K562 (cell line): Measurements from ENCODE around the gene METTL15. TPM values are rescaled to one million over a fixed set of nuclear protein-coding genes. Genes with fewer than 3 reads are reported as not detected.
A peak's percentile ranks its signal among the peaks of the same experiment; 100 is the strongest.

Experiments
- ATF6 ChIP-seq: sonication (generic); formaldehyde crosslinking; IDR thresholded peaks from 2 replicates; pipeline ENCODE4 v1.4.0; 2020; ENCODE audit warnings: mild to moderate bottlenecking, missing genetic modification reagents
- CAMTA2 ChIP-seq: fragments of 250-450 bp; sonication (Bioruptor Pico); conservative IDR thresholded peaks from 2 replicates; pipeline ENCODE4 v1.5.1; 2022
- GATAD2B ChIP-seq: fragments of 450-650 bp; IDR thresholded peaks from 2 replicates; pipeline ENCODE4 v1.6.1; 2017; ENCODE audit warnings: mild to moderate bottlenecking, borderline replicate concordance
- POU5F1 ChIP-seq: fragments of 150-350 bp; IDR thresholded peaks from 2 replicates; pipeline ENCODE4 v1.6.1; 2014; ENCODE audit warnings: borderline replicate concordance, low read length, low read depth, mild to moderate bottlenecking; ENCODE audit not compliant: partially characterized antibody
- SLC30A9 ChIP-seq: fragments of 250-450 bp; sonication (Bioruptor Pico); IDR thresholded peaks from 2 replicates; pipeline ENCODE4 v1.8.0; 2022; ENCODE audit warnings: mild to moderate bottlenecking, moderate library complexity
- SPI1 ChIP-seq: IDR thresholded peaks from 2 replicates; pipeline ENCODE4 v1.6.1; 2011; ENCODE audit warnings: low read depth, low read length, control low read depth, borderline replicate concordance
- TAF7 ChIP-seq: fragments of 450-650 bp; IDR thresholded peaks from 2 replicates; pipeline ENCODE4 v1.6.1; 2016; ENCODE audit warnings: missing genetic modification characterization, missing compliant biosample characterization
- ZBTB40 ChIP-seq, 2 experiments: fragments of 450-650 bp in 1 of 2; sonication (generic) in 1 of 2; formaldehyde crosslinking in 1 of 2; IDR thresholded peaks; 2 replicates each; pipeline versions ENCODE4 v1.7.1 to v1.9.0; 2016 to 2022; ENCODE audit warnings: inconsistent platforms in 1 of 2, mild to moderate bottlenecking in 1 of 2, missing genetic modification reagents in 1 of 2
- ZNF175 ChIP-seq: fragments of 200-800 bp; sonication (Bioruptor generic); IDR thresholded peaks from 2 replicates; pipeline ENCODE4 v1.6.1; 2016; ENCODE audit warnings: low read depth, mild to moderate bottlenecking, missing genetic modification characterization, missing compliant biosample characterization
- polyA plus RNA-seq, 8 experiments: library from polyadenylated mRNA; depleted of rRNA in 4 of 8; stranded (reverse) in 5 of 8; unstranded in 3 of 8; fragments of >200 nt; fragmentation: Nextera tagmentation in 2 of 8; fragmentation: Illumina TruSeq in 1 of 8; extraction: Ambion mirVana in 2 of 8; extraction: Trizol in 1 of 8; gene quantifications; 2 replicates each; pipeline versions ENCODE4 v1.2.1 to v1.2.3, GENCODE V29; 2011 to 2014; ENCODE audit warnings: inconsistent platforms in 1 of 8, missing spikeins in 1 of 8
- total RNA-seq, 7 experiments: library from RNA; depleted of rRNA in 6 of 7; stranded (reverse); fragments of >200 nt in 6 of 7; fragmentation: Illumina TruSeq in 2 of 7; extraction: Trizol in 2 of 7; gene quantifications; 2 replicates each; pipeline versions ENCODE4 v1.2.1 to v1.2.3, GENCODE V29; 2011 to 2021; ENCODE audit warnings: low replicate concordance in 1 of 7
- TF ChIP-seq, protein P1 (sequence below): sonication (generic); formaldehyde crosslinking; IDR thresholded peaks from 2 replicates; pipeline ENCODE4 v1.8.1; 2023; ENCODE audit warnings: mild to moderate bottlenecking, missing genetic modification reagents
- TF ChIP-seq, protein P2 (sequence below), 2 experiments: fragments of 250-450 bp in 1 of 2; fragments of 450-650 bp in 1 of 2; sonication (Bioruptor Pico) in 1 of 2; IDR thresholded peaks; 2 replicates each; pipeline versions ENCODE4 v1.6.1 to v1.8.0; 2016 to 2021; ENCODE audit warnings: mild to moderate bottlenecking in 2 of 2, moderate library complexity in 2 of 2, missing compliant biosample characterization in 1 of 2, missing genetic modification characterization in 1 of 2

The METTL15 gene
- total and polyA plus RNA-seq, 9 of the 15 experiments (the other 6 are each of a cell fraction or from before 2014, with no cell fraction given), result 10.7 to 21.7 (median 15.9) TPM

GRCh38 chr11:28107750-28108618 lies at the start of gene METTL15, which contains the start of gene KIF18A (continued):
- TF ChIP-seq TAF7 (tag), result no peak
- TF ChIP-seq POU5F1, result no peak
- TF ChIP-seq ATF6 (CRISPR knock-in tag), result no peak
- TF ChIP-seq, protein P1, sequence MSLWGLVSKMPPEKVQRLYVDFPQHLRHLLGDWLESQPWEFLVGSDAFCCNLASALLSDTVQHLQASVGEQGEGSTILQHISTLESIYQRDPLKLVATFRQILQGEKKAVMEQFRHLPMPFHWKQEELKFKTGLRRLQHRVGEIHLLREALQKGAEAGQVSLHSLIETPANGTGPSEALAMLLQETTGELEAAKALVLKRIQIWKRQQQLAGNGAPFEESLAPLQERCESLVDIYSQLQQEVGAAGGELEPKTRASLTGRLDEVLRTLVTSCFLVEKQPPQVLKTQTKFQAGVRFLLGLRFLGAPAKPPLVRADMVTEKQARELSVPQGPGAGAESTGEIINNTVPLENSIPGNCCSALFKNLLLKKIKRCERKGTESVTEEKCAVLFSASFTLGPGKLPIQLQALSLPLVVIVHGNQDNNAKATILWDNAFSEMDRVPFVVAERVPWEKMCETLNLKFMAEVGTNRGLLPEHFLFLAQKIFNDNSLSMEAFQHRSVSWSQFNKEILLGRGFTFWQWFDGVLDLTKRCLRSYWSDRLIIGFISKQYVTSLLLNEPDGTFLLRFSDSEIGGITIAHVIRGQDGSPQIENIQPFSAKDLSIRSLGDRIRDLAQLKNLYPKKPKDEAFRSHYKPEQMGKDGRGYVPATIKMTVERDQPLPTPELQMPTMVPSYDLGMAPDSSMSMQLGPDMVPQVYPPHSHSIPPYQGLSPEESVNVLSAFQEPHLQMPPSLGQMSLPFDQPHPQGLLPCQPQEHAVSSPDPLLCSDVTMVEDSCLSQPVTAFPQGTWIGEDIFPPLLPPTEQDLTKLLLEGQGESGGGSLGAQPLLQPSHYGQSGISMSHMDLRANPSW (CRISPR knock-in tag), result no peak
- TF ChIP-seq ZNF175 (CRISPR knock-in tag), result no peak
- no peak for TF ChIP-seq CAMTA2
- TF ChIP-seq, protein P2, sequence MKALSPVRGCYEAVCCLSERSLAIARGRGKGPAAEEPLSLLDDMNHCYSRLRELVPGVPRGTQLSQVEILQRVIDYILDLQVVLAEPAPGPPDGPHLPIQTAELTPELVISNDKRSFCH (CRISPR knock-in tag; IDR thresholded peaks at IDR 0.05), result no peak
- TF ChIP-seq, protein P2 (tag; IDR thresholded peaks at IDR 0.05), result no peak
- no peak for TF ChIP-seq SLC30A9 (CRISPR knock-in tag)
- no peak for TF ChIP-seq GATAD2B
- TF ChIP-seq SPI1, result 0 out of 2 replicates have a peak, but pooled peaks have one; percentile 1
- peak; percentile 80 for TF ChIP-seq ZBTB40 (IDR thresholded peaks at IDR 0.05)
- no peak for TF ChIP-seq ZBTB40 (CRISPR knock-in tag; IDR thresholded peaks at IDR 0.05)
